HG02981 (cell line): ENCODE data around the gene KAT8.

Experiments used
- ATAC-seq: cut with Tn5 transposase; IDR thresholded peaks from one replicate; pipeline ENCODE4 v1.9.1; 2021; ENCODE audit warnings: mild to moderate bottlenecking, moderate library complexity; ENCODE audit not compliant: unreplicated experiment

KAT8 gene

DNA sequence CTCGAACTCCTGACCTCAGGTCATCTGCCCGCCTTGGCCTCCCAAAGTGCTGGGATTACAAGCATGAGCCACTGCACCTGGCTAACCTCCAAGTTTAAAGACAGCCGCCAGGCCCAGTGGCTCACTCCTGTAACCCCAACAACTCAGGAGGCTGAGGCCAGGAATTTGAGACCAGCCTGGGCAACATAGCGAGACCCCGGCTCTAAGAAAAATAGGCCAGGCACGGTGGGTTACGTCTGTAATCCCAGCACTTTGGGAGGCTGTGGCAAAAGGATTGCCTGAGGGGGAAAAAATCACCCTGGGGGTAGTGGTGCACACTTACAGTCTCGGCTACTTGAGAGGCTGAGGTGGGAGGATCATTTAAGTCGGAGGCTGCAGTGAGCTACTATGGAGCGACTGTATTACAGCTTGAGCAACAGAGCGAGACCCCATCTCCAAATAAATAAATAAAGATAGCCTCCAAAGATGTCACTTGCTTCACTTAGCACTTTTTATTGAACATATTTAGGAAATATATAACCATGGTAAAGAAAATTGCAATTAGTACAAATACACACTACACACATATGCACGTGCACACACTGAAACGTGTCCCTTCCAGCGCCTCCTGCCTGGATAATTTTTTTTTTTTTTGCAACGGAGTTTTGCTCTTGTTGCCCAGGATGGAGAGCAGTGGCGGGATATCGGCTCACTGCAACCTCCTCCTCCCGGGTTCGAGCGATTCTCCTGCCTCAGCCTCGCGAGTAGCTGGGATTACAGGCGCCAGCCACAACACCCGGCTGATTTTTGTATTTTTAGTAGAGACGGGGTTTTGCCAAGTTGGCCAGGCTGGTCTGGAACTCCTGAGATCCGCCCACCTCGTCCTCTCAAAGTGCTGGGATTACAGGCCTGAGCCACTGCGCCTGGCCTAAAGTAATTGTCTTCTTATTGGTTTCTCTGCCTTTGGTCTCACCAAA lies 10.7 kb upstream of the KAT8 start:
- ATAC-seq: no peak

DNA sequence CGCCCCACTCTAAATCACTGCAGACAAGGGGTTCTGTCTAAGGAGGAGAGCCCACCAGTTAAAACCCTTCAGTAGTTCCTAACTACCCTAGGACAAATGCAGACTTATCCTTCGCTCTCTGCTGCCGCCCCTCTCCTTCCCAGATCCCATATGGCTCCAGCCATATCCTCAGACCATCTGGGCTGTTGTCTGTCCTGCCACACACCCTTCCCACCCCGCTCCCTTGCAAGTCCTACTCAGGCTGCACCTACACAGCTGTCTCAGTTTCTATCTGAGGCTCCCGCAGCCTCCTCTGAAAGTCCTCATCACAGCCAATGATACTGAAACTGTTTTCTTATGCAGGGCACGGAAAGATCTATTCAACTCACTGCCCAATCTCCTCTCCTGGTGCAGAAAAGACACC lies 10.0 kb upstream of the KAT8 start:
- ATAC-seq: peak; percentile 49

DNA sequence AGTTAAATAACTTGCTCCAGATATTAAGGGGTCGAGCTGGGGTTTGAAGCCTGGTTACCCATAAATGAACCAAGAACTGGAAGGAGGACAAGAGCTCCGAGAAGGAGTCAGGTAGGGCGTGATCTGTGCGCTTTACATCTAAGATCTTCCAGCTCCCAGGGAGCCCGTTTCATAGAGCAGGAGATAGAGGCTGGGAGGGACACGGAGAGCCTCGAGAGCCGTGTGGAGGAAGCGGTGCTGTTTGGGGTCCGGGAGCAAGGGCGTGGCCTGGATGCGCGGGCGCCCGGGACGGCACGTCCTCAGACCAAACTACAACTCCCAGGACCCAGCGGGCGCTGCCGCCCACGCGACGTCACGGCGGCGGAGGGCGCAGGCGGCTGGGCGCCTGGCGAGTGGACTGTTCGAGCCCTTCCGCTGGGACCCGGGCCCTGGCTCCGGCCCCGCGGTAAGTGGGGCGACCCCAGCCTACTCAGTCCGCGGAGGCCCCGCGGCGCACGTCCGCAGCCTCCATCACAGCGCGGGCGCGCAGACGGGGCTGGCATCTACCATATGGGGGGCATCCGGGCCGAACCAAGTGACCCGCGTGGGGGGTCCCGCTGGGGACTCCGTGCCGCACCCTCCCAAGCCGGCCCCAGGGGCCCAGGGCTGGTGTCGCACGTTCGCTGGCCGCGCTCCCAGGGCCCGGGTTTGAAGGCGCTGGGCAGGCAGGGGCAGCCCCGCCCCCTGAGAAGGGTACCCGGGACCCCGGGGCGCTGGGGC lies 9.2 kb upstream of the KAT8 start, which contains the start of gene BCKDK:
Gene BCKDK (plus strand): TSS at position 352 of the 759 bp plus-strand sequence. CDS start 838 bp downstream, outside the sequence.
- ATAC-seq: peak; percentile 67

DNA sequence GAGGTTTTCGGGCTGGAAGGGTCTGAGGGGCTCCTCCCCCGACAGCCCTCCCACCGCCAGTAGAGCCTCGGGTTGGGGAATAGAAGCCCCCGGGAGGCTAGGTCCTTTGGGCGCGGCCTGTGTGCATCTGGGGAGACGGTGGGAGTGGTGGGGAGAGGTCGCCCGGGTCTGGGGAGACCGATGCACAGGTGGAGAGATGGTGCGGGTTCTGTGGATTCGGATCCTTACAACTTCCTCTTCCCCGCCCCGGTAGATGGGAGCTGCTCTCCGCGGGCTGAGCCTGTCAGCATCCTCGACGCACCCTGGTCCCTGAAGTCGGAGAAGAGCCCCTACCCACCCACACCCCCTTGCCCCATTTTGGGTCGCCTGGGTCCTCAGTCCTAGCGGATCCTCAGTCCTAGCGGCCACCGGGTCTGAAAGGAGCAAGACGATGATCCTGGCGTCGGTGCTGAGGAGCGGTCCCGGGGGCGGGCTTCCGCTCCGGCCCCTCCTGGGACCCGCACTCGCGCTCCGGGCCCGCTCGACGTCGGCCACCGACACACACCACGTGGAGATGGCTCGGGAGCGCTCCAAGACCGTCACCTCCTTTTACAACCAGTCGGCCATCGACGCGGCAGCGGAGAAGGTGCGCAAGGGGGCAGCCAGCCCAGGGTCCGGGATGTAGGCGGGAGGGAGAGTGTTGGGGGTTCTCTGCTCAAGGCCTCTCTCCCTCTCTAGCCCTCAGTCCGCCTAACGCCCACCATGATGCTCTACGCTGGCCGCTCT lies 8.5 kb upstream of the KAT8 start:
- ATAC-seq: no peak

DNA sequence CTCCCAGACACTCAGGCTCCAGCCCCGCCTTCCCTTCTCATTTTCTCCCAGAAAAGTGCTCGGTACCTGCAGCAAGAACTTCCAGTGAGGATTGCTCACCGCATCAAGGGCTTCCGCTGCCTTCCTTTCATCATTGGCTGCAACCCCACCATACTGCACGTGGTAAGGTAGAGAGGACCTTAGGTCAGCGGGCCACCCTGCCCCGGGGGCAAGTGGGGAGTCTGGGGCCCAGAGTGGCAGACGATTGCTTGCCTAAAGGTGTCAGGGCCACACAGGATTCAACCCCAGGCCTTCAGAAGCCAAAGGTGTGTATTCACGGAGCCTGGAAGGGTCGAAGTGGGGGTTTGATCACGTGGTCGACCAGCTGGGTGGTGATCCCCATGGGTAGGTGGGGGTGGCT lies 7.8 kb upstream of the KAT8 start:
- ATAC-seq: no peak

DNA sequence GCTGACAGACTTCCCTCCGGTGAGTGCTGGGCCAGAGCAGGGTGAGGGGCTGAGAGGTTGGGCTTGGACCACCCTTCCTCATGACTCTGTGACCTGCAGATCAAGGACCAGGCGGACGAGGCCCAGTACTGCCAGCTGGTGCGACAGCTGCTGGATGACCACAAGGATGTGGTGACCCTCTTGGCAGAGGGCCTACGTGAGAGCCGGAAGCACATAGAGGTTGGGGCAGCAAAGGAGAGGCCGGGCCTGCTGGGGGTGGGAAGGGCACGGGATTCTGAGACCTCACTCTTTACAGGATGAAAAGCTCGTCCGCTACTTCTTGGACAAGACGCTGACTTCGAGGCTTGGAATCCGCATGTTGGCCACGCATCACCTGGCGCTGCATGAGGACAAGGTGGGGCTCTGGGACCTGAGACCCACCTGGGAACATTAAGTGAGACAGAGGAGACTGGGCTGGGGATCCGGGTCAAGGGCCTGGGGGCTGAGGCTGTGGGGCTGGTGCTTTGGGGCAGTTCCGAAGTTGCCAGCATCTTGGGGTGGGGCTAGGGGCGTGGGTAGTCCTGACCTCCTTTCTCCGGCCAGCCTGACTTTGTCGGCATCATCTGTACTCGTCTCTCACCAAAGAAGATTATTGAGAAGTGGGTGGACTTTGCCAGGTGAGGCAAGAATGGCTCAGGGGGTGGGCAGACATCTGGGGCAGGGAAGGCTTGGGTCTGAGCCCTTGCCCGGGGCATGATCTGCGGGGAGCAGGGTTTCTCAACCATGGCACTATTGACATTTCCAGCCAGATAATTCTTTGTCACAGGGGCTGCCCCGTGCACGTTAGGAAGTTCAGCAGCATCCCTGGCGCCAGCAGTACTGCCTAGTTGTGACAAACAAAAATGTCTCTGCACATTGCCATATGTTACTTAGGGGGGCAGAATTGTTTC lies 7.1 kb upstream of the KAT8 start:
- no peak for ATAC-seq

DNA sequence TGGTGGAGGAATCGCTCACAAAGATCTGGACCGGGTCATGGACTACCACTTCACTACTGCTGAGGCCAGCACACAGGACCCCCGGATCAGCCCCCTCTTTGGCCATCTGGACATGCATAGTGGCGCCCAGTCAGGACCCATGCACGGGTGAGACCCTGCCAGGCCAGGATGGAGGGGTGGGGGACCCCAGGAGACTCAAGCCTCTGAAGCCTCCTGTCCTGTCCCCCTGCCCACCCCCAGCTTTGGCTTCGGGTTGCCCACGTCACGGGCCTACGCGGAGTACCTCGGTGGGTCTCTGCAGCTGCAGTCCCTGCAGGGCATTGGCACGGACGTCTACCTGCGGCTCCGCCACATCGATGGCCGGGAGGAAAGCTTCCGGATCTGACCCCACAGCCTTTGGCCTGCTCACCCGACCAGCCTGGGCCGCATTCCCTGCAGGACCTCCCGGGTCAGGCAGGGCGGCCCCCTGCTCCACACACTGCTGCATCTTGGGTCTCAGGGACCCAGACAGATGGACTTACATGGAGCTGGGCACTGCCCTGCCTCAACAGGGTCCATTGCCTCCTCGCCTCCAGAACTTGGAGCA lies 5.5 kb upstream of the KAT8 start:
- no peak for ATAC-seq

DNA sequence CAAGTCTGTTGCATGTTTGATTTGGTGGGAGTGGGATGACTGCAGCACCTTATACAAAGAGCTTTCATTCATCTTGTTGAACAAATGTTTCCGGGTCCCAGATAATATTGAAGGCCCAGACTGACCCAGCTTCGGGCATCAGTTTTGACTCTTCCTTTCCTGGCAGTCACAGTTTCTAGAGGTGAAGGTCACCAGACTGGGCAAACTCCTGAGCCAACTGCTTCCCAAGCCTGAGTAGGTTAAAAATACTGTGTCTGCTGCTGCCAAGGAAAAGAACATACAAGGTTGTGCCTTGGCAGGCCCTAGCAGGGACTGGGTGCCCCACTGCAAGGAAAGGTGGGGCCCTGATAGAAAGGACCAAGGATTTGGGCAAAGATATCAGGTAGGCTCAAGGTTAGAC lies 4.8 kb upstream of the KAT8 start:
- ATAC-seq: no peak

DNA sequence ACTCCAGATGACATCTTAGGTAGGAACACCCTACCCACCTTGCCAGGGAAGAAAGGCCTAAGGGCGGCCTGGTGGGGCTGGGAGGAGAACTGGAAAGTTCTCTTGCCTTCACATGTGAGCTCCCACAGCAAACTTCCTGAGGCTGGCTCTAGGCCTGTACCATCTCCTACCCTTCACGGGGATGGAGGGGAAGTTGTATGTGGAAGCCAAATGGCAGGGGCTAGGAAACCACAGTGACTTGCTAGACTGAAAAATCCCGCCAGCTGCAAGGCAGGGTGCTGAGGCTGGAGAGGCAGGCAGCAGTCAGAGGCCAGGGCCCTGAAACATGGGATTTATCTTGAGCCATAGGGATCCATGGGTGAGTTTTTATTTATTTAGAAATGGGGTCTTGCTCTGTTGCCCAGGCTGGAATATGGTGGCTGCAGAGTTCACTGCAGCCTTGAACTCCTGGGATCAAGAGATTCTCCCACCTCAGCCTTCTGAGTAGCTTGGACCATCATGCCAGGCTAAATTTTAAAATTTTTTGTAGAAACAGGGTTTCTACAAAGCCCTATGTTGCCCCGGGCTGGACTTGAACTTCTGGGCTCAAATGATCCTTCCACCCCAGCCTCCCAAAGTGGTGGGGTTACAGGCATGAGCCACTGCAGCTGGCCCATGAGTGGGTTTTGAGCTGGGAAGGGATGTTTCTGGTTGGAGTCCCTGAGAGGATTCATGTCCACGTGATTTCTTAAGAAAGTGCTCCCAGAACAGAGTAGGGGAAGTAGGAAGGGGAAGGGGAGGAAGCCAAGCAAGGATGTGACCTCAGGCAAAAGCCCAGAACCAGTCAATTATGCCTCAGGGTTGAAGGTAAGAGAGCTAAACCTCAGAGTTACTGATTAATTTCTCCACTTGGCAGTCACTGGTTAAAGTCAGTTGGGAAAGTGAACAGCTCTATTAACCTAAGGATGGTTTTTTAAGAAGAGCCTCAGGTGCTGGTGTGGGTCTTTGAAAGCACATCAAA lies 4.0 kb upstream of the KAT8 start:
- peak; percentile 30 for ATAC-seq

DNA sequence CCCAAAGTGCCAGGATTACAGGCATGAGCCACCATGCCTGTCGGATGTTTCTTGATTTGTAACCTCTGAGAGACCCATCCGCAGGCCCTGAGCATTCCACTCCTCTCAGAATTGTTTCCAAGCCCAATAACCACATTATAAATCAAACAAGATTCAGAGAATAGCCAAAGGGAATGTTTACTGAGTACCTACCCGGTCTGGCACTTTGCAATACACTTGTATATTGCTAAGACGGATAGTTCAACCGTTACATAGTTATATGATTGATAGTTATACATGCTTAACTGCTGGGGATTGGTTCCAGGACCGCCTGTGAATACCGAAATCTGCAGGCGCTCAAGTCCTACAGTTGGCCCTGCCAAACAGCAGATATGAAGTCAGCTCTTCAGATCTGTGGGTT lies 3.0 kb upstream of the KAT8 start:
- ATAC-seq: no peak

DNA sequence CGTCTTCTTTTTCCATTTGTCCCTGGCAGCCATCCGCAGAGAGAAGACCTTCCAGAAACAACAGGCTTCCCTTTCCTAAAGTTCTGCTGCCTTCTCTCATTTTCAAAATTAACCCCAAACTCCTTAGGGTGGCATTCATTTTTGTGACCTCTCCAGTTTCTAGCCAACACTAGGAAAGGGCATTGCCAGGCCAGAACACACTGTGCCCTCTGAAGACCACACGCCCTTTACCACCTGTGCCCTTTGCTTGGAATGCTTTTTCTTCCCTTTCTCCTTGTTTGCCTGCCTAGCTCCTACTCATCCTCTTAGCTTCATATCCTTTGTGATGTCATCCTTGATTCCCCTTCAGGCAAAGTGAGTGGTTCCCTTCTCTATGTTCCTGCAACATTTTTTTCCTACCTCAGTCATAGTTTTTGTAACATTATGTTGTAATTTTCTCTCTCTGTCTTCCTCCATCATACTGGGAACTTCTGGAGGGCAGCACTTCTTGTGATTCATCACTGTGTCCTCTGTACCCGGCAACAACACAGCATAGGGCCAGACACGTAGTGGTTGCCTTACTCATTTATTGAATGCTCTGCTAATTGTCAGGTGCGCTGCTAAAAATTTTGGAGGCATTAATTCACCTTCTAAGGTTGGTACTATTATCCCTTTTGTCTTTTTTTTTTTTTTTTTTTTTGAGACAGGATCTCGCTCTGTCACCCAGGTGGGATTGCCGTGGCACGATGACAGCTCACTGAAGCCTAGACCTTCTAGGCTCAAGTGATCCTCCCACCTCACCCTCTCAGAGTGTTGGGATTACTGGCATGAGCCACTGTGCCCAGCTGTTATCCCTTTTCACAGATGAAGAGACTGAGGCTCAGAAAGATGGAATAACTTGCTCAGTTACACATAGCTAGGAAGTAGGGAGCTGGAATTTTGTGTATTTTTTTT lies 1.0 kb downstream of the KAT8 start:
- no peak for ATAC-seq

DNA sequence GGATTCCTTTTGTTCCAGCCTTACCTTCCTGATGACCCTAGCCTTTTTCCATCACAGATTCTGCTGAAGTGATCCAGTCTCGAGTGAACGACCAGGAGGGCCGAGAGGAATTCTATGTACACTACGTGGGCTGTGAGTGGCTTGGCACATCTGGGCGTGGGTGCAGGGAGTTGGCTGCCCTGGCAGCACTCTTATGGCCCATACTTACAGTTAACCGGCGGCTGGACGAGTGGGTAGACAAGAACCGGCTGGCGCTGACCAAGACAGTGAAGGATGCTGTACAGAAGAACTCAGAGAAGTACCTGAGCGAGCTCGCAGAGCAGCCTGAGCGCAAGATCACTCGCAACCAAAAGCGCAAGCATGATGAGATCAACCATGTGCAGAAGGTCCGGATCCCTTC lies 2.7 kb downstream of the KAT8 start:
- ATAC-seq: no peak

DNA sequence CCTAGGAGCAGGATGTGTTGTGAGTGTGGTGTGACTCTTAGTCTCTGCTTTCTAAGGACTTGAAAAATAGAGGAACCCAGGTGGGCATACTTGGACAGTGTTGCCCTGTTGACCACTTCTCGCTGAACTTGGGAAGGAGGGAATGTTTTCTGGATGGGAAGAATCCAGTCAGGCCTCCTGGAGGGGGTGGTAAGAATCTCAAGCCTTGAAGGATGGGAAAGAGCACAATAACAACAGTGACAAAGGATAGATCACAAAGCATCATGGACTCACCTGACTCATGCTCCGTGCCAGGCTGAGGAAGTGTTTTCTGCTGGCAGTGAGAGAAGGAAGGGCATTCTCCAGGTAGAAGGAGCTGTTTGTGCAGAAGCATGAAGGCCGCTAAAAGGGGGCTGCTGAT lies 8.4 kb downstream of the KAT8 start:
- no peak for ATAC-seq

DNA sequence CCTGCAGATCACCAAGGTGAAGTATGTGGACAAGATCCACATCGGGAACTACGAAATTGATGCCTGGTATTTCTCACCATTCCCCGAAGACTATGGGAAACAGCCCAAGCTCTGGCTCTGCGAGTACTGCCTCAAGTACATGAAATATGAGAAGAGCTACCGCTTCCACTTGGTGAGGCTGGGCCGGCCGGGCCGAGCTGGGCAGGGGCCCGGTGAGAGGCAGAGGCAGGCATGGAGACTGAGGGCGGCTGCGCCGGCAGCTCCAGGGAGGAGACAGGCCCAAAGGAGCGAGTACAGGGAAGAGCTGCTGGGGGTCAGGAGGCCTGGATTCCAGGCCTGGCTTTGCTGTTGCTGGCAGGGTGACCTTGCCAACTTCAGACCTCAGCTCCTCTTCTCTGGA lies 9.7 kb downstream of the KAT8 start:
- no peak for ATAC-seq

DNA sequence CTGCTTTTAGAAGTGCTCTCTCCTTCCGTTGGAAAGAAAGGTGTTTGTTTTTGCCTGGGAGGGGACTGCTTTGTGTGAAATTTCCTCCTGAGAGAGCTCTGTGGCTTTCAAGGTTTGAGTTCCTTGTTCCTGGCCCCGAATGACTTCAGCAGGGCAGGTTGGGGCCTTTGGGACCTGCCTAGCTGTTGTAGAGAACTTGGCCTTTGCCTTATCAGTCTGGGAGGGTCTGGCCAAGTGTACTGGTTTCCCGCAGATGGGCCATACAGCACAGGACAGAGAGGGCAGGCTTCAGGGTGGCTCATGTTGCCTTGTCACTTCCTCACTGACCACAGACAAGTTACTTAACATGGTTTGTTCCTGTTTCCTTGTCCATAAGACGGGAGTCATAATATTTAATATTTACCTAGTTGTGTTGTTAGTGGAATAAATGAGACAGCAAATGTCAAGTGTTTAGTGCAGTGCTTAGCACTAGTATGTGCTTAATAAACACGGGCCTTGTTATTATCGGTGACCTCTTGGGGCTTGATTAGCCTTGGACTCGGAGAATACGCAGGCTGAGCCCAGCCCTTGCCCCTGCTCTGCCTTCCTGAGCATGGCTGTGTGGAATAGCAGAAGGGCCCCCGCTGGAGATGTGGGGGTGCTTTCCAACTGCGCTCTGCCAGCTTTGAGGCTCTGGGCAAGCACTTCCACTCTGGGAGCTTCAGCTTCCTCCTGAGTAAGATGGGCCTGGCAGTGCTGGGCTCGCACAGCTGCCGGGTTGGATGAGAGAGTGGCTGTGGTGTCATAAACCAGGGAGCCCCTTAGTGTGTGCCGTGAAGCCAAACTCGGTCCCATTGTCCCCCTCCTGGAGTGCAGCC lies 11.5 kb downstream of the KAT8 start:
- no peak for ATAC-seq

DNA sequence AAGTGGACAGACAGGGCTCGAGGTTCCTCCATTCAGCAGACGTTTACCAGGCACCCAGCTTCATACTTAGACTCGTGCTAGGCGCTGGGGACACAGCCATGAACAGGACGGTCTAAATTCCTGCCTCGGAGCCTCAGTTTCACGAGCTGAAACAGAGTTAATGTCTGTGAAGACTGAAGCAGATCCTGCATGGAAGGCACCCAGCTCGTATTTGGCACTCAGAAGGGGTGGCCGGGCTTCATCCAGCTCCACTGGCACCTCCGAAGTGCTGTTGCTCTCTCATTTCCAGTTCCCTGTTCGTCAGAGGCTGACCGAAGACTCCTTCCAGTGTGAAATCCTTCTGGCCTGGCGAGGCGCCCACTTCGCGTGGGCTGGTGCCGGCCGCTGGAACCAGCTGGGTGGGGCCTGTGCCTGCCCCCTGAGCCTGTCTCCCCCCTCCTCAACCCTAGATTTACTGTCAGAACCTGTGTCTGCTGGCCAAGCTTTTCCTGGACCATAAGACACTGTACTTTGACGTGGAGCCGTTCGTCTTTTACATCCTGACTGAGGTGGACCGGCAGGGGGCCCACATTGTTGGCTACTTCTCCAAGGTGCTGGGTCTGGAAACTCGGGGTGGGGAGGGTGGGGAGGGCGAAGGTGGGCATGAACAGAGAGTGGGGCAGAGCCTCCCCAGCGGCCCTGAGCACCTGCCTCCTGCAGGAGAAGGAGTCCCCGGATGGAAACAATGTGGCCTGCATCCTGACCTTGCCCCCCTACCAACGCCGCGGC lies 12.3 kb downstream of the KAT8 start:
- ATAC-seq: no peak
